Measurements from ENCODE around the gene ALMS1. TPM values are rescaled to one million over a fixed set of nuclear protein-coding genes. Genes with fewer than 3 reads are reported as not detected.

ALMS1 gene
- total RNA-seq, 1 experiment from 2014 or later = 27.6 TPM

DNA sequence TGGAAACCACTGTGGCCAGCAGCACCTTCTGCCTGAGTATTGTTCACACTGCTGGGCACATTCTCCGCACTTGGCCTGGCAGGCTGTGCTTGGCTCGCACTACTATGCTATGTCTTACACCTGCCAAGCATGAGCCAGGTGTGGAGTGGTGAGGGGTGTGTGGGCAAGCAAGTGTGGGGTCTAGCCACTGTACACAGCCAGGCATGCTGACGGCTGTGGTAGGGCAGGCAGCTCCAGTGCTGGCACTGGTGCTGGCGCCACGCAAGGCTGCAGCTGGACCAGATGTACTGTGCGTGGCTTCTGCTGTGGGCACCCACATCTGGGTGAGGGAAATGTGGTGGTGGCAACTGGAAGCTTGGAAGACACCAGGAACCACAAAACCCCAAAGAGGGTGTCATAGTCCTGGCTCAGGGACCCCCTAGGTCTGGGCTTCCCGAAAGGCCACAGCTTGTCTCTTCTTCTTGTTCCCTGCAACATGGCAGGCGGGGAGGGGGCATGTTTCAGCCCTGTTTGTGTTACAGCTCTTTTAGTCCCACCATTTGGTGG, 101.5 kb downstream of the ALMS1 start:
- Histone ChIP-seq H3K27ac (ENCODE audit: low read length) (no peak overlapping the region), H3K9me2 (replicated peaks; ENCODE audit: low read length) (no peaks in the 10 kb centered on the region), H3K36me3 (ENCODE audit: low read depth, low read length) (peaks cover 18% of the 10 kb centered on the region), H3K9me3 (ENCODE audit: low read length) (no peaks in the 10 kb centered on the region), H3K4me2 (ENCODE audit: low read length) (no peak overlapping the region), H2AFZ (ENCODE audit: low read length) (no peak overlapping the region), H4K20me1 (ENCODE audit: low read length) (no peaks in the 10 kb centered on the region), H3K27me3 (ENCODE audit: low read length) (no peaks in the 10 kb centered on the region), H3K9ac (ENCODE audit: low read length) (no peak overlapping the region), H3F3A (ENCODE audit: low read length, unreplicated experiment) (no peaks in the 10 kb centered on the region), H3K79me2 (ENCODE audit: low read length) (no peaks in the 10 kb centered on the region), H3K4me1 (ENCODE audit: insufficient read depth, low read length) (no peaks in the 10 kb centered on the region), H3K4me3 (ENCODE audit: low read length) (no peak overlapping the region)
- BruUV-seq (replicated peaks) = no TSS peak
- ATAC-seq = no peak
- DNase-seq = no peak
- POLR2A ChIA-PET (ENCODE audit: unreplicated experiment) = no interaction called here
- CTCF ChIA-PET = no interaction called here
- TF ChIP-seq EZH2 (IDR thresholded peaks at IDR 0.05; ENCODE audit: low read length, unreplicated experiment) (no peak), EZH2phosphoT487 (IDR thresholded peaks at IDR 0.05; ENCODE audit: borderline replicate concordance, low read length) (no peak), CTCF (conservative IDR thresholded peaks at IDR 0.05; ENCODE audit: low read depth, low read length) (no peak)
- intact Hi-C loops (cut with micrococcal nuclease) = no loop called here

- ATAC-seq = no peak
Measured at GRCh38 chr2:73488079-73488478, 102.4 kb downstream of the ALMS1 start.

DNA sequence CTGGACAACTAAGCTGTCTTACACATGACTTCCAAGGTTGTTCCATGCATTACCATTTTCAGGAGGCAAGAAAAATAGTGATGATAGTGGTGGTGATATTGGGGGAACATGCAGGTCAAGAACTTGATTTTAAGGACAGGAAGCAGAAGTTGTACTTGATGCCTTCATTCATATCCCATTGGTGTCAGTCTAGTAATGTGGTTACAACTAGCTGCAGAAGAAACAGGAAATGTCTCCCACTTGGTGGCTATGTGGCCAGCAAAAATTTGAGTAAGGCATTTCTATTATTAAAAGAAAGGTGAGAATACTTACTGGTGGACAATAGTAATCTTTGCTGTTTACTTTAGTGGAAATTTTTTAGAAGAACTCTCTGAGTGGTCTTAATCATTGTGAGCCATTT, 103.4 kb downstream of the ALMS1 start:
- no TSS peak for BruUV-seq (replicated peaks)
- Histone ChIP-seq H3F3A (ENCODE audit: low read length, unreplicated experiment) (no peaks in the 10 kb centered on the region), H3K9me3 (ENCODE audit: low read length) (no peaks in the 10 kb centered on the region), H3K36me3 (ENCODE audit: low read depth, low read length) (peaks cover 18% of the 10 kb centered on the region), H3K4me2 (ENCODE audit: low read length) (no peak overlapping the region), H3K4me1 (ENCODE audit: insufficient read depth, low read length) (no peaks in the 10 kb centered on the region), H3K9ac (ENCODE audit: low read length) (no peak overlapping the region), H3K27ac (ENCODE audit: low read length) (no peak overlapping the region), H3K79me2 (ENCODE audit: low read length) (no peaks in the 10 kb centered on the region), H2AFZ (ENCODE audit: low read length) (no peak overlapping the region), H3K9me2 (replicated peaks; ENCODE audit: low read length) (no peaks in the 10 kb centered on the region), H4K20me1 (ENCODE audit: low read length) (no peaks in the 10 kb centered on the region), H3K4me3 (ENCODE audit: low read length) (no peak overlapping the region), H3K27me3 (ENCODE audit: low read length) (no peaks in the 10 kb centered on the region)
- ChIA-PET POLR2A (ENCODE audit: unreplicated experiment) (no interaction called here), CTCF (no interaction called here)
- DNase-seq = no peak
- TF ChIP-seq EZH2phosphoT487 (IDR thresholded peaks at IDR 0.05; ENCODE audit: borderline replicate concordance, low read length) (no peak), EZH2 (IDR thresholded peaks at IDR 0.05; ENCODE audit: low read length, unreplicated experiment) (no peak), CTCF (conservative IDR thresholded peaks at IDR 0.05; ENCODE audit: low read depth, low read length) (no peak)
- no peak for ATAC-seq
- intact Hi-C loops (cut with micrococcal nuclease) = no loop called here

More at GRCh38 chr2:73488079-73488478, 102.4 kb downstream of the ALMS1 start:
- H3K4me2 ChIP-seq (ENCODE audit: low read length) = no peak overlapping the region
- no peak overlapping the region for H3K27ac ChIP-seq (ENCODE audit: low read length)
- ChIA-PET CTCF (no interaction called here), POLR2A (ENCODE audit: unreplicated experiment) (no interaction called here)
- no peak overlapping the region for H3K4me3 ChIP-seq (ENCODE audit: low read length)
- DNase-seq = no peak
- TF ChIP-seq EZH2 (IDR thresholded peaks at IDR 0.05; ENCODE audit: low read length, unreplicated experiment) = no peak
- TF ChIP-seq EZH2phosphoT487 (IDR thresholded peaks at IDR 0.05; ENCODE audit: borderline replicate concordance, low read length) = no peak
- H3K27me3 ChIP-seq (ENCODE audit: low read length) = no peaks in the 10 kb centered on the region
- peaks cover 18% of the 10 kb centered on the region for H3K36me3 ChIP-seq (ENCODE audit: low read depth, low read length)
- no peaks in the 10 kb centered on the region for H3K79me2 ChIP-seq (ENCODE audit: low read length)
- intact Hi-C loops (cut with micrococcal nuclease) = no loop called here
- no peaks in the 10 kb centered on the region for H3K9me3 ChIP-seq (ENCODE audit: low read length)
- no peaks in the 10 kb centered on the region for H4K20me1 ChIP-seq (ENCODE audit: low read length)
- no peaks in the 10 kb centered on the region for H3F3A ChIP-seq (ENCODE audit: low read length, unreplicated experiment)
- H2AFZ ChIP-seq (ENCODE audit: low read length) = no peak overlapping the region
- no peaks in the 10 kb centered on the region for H3K9me2 ChIP-seq (replicated peaks; ENCODE audit: low read length)
- no peaks in the 10 kb centered on the region for H3K4me1 ChIP-seq (ENCODE audit: insufficient read depth, low read length)
- H3K9ac ChIP-seq (ENCODE audit: low read length) = no peak overlapping the region
- no TSS peak for BruUV-seq (replicated peaks)

All from PC-3 (cell line).